K562 (cell line): Measurements from ENCODE around the gene EPB41L2. TPM values are rescaled to one million over a fixed set of nuclear protein-coding genes. Genes with fewer than 3 reads are reported as not detected.

Experiments
- ATAC-seq: fragments of 200-7000 bp; cut with Tn5 transposase; 3 replicates; pipeline ENCODE4 v1.9.1; 2020; ENCODE audit warnings: moderate library complexity
- BruUV-seq: library from RNA; stranded (reverse); fragments of 400-500 nt; replicated peaks from 2 replicates; lab custom pipeline; 2021; lab: Mats Ljungman, UMichigan
- CTCF ChIA-PET: fragments of 300-600 bp; formaldehyde crosslinking; extraction: SDS; loops from one replicate; lab custom pipeline; 2021; ENCODE audit warnings: low intra/inter-chr PET ratio; lab: Yijun Ruan, JAX
- POLR2A ChIA-PET: fragments of 300-600, 350-650 bp; sonication (Branson Sonifier 250); formaldehyde crosslinking; extraction: SDS; loops from one replicate; lab custom pipeline; 2021; ENCODE audit warnings: antibody characterized with exemption, inconsistent platforms; lab: Yijun Ruan, JAX
- DNase-seq, 4 experiments: peaks; one replicate each; pipeline versions ENCODE4 v3.0.0 to v3.0.0-alpha.2; 2011 to 2018; ENCODE audit warnings: low spot score in 3 of 4, mixed read lengths in 3 of 4; ENCODE audit errors: extremely low read depth in 1 of 4
- FAIRE-seq: peaks from 2 replicates; lab custom pipeline; 2011; peaks lifted over from hg19 to GRCh38; lab: Jason Lieb, UNC
- H2AFZ ChIP-seq: 2 replicates; pipeline ENCODE4 v1.6.0; 2011; ENCODE audit warnings: low read depth, low read length, control low read depth, inconsistent platforms
- H3K27ac ChIP-seq: fragments of 200-600 bp; 3 replicates; pipeline ENCODE4 v1.8.0; 2011; ENCODE audit warnings: low read depth, mild to moderate bottlenecking, control low read depth, inconsistent platforms, low read length, moderate library complexity, mixed read lengths; ENCODE audit errors: extremely low read depth
- H3K27me3 ChIP-seq, 2 experiments: fragments of 300-600 bp in 1 of 2; 2 replicates in 1 of 2; 3 replicates in 1 of 2; pipeline versions ENCODE4 v1.6.0 to v1.8.0; 2011; ENCODE audit warnings: inconsistent platforms in 2 of 2, low read length in 2 of 2, mild to moderate bottlenecking in 1 of 2, mixed read lengths in 1 of 2, moderate library complexity in 1 of 2; ENCODE audit not compliant: control insufficient read depth in 2 of 2, insufficient read depth in 2 of 2
- H3K36me3 ChIP-seq: fragments of 300-600 bp; 3 replicates; pipeline ENCODE4 v1.8.0; 2011; ENCODE audit warnings: mild to moderate bottlenecking, low read length, inconsistent platforms; ENCODE audit not compliant: control insufficient read depth, insufficient read depth
- H3K4me1 ChIP-seq, 2 experiments: fragments of 200-600 bp in 1 of 2; replicated peaks in 1 of 2; 2 replicates in 1 of 2; 3 replicates in 1 of 2; pipeline versions ENCODE4 v1.5.1 to v1.8.0; 2011; ENCODE audit warnings: inconsistent platforms in 2 of 2, low read length in 2 of 2, mild to moderate bottlenecking in 1 of 2, mixed read lengths in 1 of 2, moderate library complexity in 1 of 2; ENCODE audit not compliant: control insufficient read depth in 2 of 2, insufficient read depth in 2 of 2
- H3K4me2 ChIP-seq: 2 replicates; pipeline ENCODE4 v1.6.1; 2011; ENCODE audit warnings: low read length, control low read depth, inconsistent platforms, mixed read lengths; ENCODE audit not compliant: insufficient read depth
- H3K4me3 ChIP-seq: fragments of 200-600 bp; sonication (generic), shearing (Covaris generic); 2 replicates; pipeline ENCODE4 v1.5.1; 2016; ENCODE audit warnings: control low read depth, inconsistent platforms
- H3K79me2 ChIP-seq: fragments of 200-600 bp; 3 replicates; pipeline ENCODE4 v1.8.0; 2011; ENCODE audit warnings: low read length, inconsistent platforms; ENCODE audit not compliant: control insufficient read depth, insufficient read depth
- H3K9ac ChIP-seq, 2 experiments: 2 replicates each; pipeline versions ENCODE4 v1.6.0 to v1.6.1; 2011; ENCODE audit warnings: low read depth in 2 of 2, low read length in 2 of 2, control low read depth in 1 of 2, inconsistent platforms in 1 of 2, mild to moderate bottlenecking in 1 of 2, mixed read lengths in 1 of 2; ENCODE audit not compliant: insufficient read depth in 1 of 2
- H3K9me1 ChIP-seq: one replicate; pipeline ENCODE4 v1.6.0; 2011; ENCODE audit warnings: inconsistent platforms, mild to moderate bottlenecking, low read length, moderate library complexity; ENCODE audit not compliant: control insufficient read depth, insufficient read depth
- H3K9me3 ChIP-seq: replicated peaks from 2 replicates; pipeline ENCODE4 v1.5.1; 2011; ENCODE audit warnings: low read depth, low read length, inconsistent platforms; ENCODE audit not compliant: control insufficient read depth, insufficient read depth
- H4K20me1 ChIP-seq: replicated peaks from 2 replicates; pipeline ENCODE4 v1.6.1; 2011; ENCODE audit warnings: low read length, inconsistent platforms, mixed read lengths; ENCODE audit not compliant: control insufficient read depth, insufficient read depth
- ATF4 ChIP-seq: fragments of 450-650 bp; formaldehyde crosslinking; IDR thresholded peaks from 2 replicates; pipeline ENCODE4 v1.4.0; 2022; ENCODE audit warnings: mild to moderate bottlenecking, moderate library complexity
- ZNF445 ChIP-seq: fragments of 250-450 bp; sonication (Bioruptor Pico); IDR thresholded peaks from 2 replicates; pipeline ENCODE4 v1.4.0; 2020; ENCODE audit warnings: low read depth, mild to moderate bottlenecking, moderate library complexity
- in situ Hi-C: fragments of 300-500 bp; cut with MboI; formaldehyde crosslinking; loops from 4 replicates; pipeline ENCODE4 v1.15.0; 2018; ENCODE audit warnings: inconsistent platforms, mixed read lengths
- intact Hi-C: fragments of 100-400 bp; cut with micrococcal nuclease; formaldehyde crosslinking; loops from 2 replicates; pipeline ENCODE4 v1.14.2; 2022
- polyA plus RNA-seq, 8 experiments: library from polyadenylated mRNA; depleted of rRNA in 4 of 8; stranded (reverse) in 5 of 8; unstranded in 3 of 8; fragments of >200 nt; fragmentation: Nextera tagmentation in 2 of 8; fragmentation: Illumina TruSeq in 1 of 8; extraction: Ambion mirVana in 2 of 8; extraction: Trizol in 1 of 8; gene quantifications; 2 replicates each; pipeline versions ENCODE4 v1.2.1 to v1.2.3, GENCODE V29; 2011 to 2014; ENCODE audit warnings: inconsistent platforms in 1 of 8, missing spikeins in 1 of 8
- total RNA-seq, 7 experiments: library from RNA; depleted of rRNA in 6 of 7; stranded (reverse); fragments of >200 nt in 6 of 7; fragmentation: Illumina TruSeq in 2 of 7; extraction: Trizol in 2 of 7; gene quantifications; 2 replicates each; pipeline versions ENCODE4 v1.2.1 to v1.2.3, GENCODE V29; 2011 to 2021; ENCODE audit warnings: low replicate concordance in 1 of 7
- TF ChIP-seq, protein P1 (sequence below): fragments of 150-350 bp; IDR thresholded peaks from 2 replicates; pipeline ENCODE4 v1.6.1; 2014; ENCODE audit warnings: low read depth, mild to moderate bottlenecking, low read length, borderline replicate concordance
- TF ChIP-seq, protein P2 (sequence below): fragments of 200-800 bp; sonication (Bioruptor generic); IDR thresholded peaks from 2 replicates; pipeline ENCODE4 v1.6.1; 2017; ENCODE audit warnings: missing genetic modification characterization, missing compliant biosample characterization
- TF ChIP-seq, protein P3 (sequence below): sonication (generic); formaldehyde crosslinking; IDR thresholded peaks from 2 replicates; pipeline ENCODE4 v1.8.0; 2022; ENCODE audit warnings: mild to moderate bottlenecking, missing genetic modification reagents, borderline replicate concordance

EPB41L2 gene
- total and polyA plus RNA-seq, 9 of the 15 experiments (the other 6 are each of a cell fraction or from before 2014, with no cell fraction given) = 5.1 to 53.6 (median 25.0) TPM

DNA sequence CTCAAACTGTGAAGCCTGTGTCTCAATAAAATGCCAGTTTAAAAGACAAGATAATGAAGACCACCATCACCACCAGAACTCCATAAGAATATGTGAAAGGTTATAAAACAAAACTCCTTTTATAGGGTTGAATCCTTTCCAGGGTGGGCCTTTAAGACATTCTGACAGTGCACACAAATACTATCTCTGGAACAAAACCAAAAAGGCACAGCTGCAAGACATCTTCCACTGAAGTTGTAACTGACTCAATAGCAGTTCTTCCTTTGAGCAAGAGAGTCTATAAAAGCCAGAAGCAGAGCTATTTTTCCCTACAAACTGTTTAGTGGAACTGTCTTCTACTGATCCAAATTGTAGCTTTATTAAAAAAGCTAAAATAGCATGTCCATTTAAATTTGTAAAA lies 81.6 kb downstream of the EPB41L2 start:
- Histone ChIP-seq H3K4me3 (no peak overlapping the region), H4K20me1 (no peaks in the 10 kb centered on the region), H3K4me2 (no peak overlapping the region), H2AFZ (no peak overlapping the region), H3K79me2 (peaks cover 35% of the 10 kb centered on the region), H3K36me3 (no peaks in the 10 kb centered on the region), H3K9ac (no peak overlapping the region), H3K9me1 (no peaks in the 10 kb centered on the region), H3K4me1 (no peaks in the 10 kb centered on the region; a peak in 1 of 5 replicates), H3K9me3 (no peaks in the 10 kb centered on the region), H3K27ac (peak overlapping the region; percentile 59; the same call in 1 of the 3 replicates), H3K27me3 (no peaks in the 10 kb centered on the region)
- POLR2A ChIA-PET = interaction anchor here (0.6 to 1.2 kb wide), 4 partner anchors 9 to 32 kb away, joined by 3 to 6 read pairs (median 4); no protein-coding TSS in a partner anchor
- ATAC-seq (0 out of 3 replicates have a peak, but pooled peaks have one; percentile 14), FAIRE-seq (peak; percentile 51), DNase-seq (no peak)
- in situ Hi-C loops (no loop called here), intact Hi-C loops (no loop called here)
- no TSS peak for BruUV-seq
- CTCF ChIA-PET = no interaction called here
- TF ChIP-seq, protein P1, sequence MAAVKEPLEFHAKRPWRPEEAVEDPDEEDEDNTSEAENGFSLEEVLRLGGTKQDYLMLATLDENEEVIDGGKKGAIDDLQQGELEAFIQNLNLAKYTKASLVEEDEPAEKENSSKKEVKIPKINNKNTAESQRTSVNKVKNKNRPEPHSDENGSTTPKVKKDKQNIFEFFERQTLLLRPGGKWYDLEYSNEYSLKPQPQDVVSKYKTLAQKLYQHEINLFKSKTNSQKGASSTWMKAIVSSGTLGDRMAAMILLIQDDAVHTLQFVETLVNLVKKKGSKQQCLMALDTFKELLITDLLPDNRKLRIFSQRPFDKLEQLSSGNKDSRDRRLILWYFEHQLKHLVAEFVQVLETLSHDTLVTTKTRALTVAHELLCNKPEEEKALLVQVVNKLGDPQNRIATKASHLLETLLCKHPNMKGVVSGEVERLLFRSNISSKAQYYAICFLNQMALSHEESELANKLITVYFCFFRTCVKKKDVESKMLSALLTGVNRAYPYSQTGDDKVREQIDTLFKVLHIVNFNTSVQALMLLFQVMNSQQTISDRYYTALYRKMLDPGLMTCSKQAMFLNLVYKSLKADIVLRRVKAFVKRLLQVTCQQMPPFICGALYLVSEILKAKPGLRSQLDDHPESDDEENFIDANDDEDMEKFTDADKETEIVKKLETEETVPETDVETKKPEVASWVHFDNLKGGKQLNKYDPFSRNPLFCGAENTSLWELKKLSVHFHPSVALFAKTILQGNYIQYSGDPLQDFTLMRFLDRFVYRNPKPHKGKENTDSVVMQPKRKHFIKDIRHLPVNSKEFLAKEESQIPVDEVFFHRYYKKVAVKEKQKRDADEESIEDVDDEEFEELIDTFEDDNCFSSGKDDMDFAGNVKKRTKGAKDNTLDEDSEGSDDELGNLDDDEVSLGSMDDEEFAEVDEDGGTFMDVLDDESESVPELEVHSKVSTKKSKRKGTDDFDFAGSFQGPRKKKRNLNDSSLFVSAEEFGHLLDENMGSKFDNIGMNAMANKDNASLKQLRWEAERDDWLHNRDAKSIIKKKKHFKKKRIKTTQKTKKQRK = no peak
- TF ChIP-seq, protein P2, sequence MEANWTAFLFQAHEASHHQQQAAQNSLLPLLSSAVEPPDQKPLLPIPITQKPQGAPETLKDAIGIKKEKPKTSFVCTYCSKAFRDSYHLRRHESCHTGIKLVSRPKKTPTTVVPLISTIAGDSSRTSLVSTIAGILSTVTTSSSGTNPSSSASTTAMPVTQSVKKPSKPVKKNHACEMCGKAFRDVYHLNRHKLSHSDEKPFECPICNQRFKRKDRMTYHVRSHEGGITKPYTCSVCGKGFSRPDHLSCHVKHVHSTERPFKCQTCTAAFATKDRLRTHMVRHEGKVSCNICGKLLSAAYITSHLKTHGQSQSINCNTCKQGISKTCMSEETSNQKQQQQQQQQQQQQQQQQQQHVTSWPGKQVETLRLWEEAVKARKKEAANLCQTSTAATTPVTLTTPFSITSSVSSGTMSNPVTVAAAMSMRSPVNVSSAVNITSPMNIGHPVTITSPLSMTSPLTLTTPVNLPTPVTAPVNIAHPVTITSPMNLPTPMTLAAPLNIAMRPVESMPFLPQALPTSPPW = no peak
- TF ChIP-seq ZNF445 (no peak), ATF4 (CRISPR knock-in tag) (no peak)
- TF ChIP-seq, protein P3, sequence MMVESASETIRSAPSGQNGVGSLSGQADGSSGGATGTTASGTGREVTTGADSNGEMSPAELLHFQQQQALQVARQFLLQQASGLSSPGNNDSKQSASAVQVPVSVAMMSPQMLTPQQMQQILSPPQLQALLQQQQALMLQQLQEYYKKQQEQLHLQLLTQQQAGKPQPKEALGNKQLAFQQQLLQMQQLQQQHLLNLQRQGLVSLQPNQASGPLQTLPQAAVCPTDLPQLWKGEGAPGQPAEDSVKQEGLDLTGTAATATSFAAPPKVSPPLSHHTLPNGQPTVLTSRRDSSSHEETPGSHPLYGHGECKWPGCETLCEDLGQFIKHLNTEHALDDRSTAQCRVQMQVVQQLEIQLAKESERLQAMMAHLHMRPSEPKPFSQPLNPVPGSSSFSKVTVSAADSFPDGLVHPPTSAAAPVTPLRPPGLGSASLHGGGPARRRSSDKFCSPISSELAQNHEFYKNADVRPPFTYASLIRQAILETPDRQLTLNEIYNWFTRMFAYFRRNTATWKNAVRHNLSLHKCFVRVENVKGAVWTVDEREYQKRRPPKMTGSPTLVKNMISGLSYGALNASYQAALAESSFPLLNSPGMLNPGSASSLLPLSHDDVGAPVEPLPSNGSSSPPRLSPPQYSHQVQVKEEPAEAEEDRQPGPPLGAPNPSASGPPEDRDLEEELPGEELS = no peak
